H1 (cell line): ENCODE results near the gene DCDC2B. TPM values are rescaled to one million over a fixed set of nuclear protein-coding genes. Genes with fewer than 3 reads are reported as not detected.
A peak's percentile ranks its signal among the peaks of the same experiment; 100 is the strongest.

Source experiments
- CTCF ChIA-PET: fragments of 300-600 bp; sonication (Branson Sonifier 250); formaldehyde crosslinking; loops from one replicate; lab custom pipeline; 2021; ENCODE audit not compliant: partially characterized antibody; lab: Charles Lee
- POLR2A ChIA-PET: fragments of 300-600 bp; sonication (Branson Sonifier 250); formaldehyde crosslinking; loops from one replicate; lab custom pipeline; 2021; ENCODE audit warnings: inconsistent platforms; ENCODE audit not compliant: partially characterized antibody; lab: Charles Lee
- DNase-seq, 2 experiments: peaks; one replicate each; pipeline versions ENCODE4 v3.0.0 to v3.0.0-alpha.2; 2010 to 2022; ENCODE audit warnings: low spot score in 2 of 2, low read depth in 1 of 2, mixed read lengths in 1 of 2
- FAIRE-seq: peaks from 2 replicates; lab custom pipeline; 2011; peaks lifted over from hg19 to GRCh38; lab: Jason Lieb, UNC
- H2AFZ ChIP-seq: 2 replicates; pipeline ENCODE4 v1.8.1; 2012; ENCODE audit warnings: low read length, inconsistent platforms
- H2AK5ac ChIP-seq: 2 replicates; pipeline ENCODE4 v1.6.1; 2013; ENCODE audit warnings: low read depth, low read length
- H2BK120ac ChIP-seq: replicated peaks from 2 replicates; pipeline ENCODE3; 2013; ENCODE audit warnings: low read depth, low read length, inconsistent platforms
- H2BK12ac ChIP-seq: 2 replicates; pipeline ENCODE4 v1.6.1; 2013; ENCODE audit warnings: low read depth, low read length
- H2BK15ac ChIP-seq: 2 replicates; pipeline ENCODE4 v1.6.1; 2013; ENCODE audit warnings: low read length
- H2BK20ac ChIP-seq: 2 replicates; pipeline ENCODE4 v1.6.1; 2013; ENCODE audit warnings: low read length
- H2BK5ac ChIP-seq: 2 replicates; pipeline ENCODE4 v1.6.1; 2013; ENCODE audit warnings: low read depth, low read length
- H3K14ac ChIP-seq: 2 replicates; pipeline ENCODE4 v1.6.1; 2013; ENCODE audit warnings: inconsistent platforms; ENCODE audit not compliant: insufficient read length
- H3K18ac ChIP-seq: 2 replicates; pipeline ENCODE4 v1.6.1; 2013; ENCODE audit warnings: low read length; ENCODE audit errors: extremely low read depth
- H3K23ac ChIP-seq: 2 replicates; pipeline ENCODE4 v1.6.1; 2013; ENCODE audit warnings: inconsistent platforms; ENCODE audit not compliant: insufficient read length
- H3K23me2 ChIP-seq: 2 replicates; pipeline ENCODE4 v1.6.1; 2013; ENCODE audit warnings: low read depth, low read length
- H3K27ac ChIP-seq: 2 replicates; pipeline ENCODE4 v1.6.1; 2011; ENCODE audit warnings: low read depth, low read length, inconsistent platforms
- H3K27me3 ChIP-seq, 4 experiments: replicated peaks in 1 of 4; 1 replicate in 1 of 4; 2 replicates in 3 of 4; pipeline versions ENCODE4 v1.6.1 to v1.8.1; 2011 to 2013; ENCODE audit warnings: low read length in 3 of 4, mild to moderate bottlenecking in 3 of 4, inconsistent platforms in 2 of 4, mixed read lengths in 2 of 4, moderate library complexity in 1 of 4; ENCODE audit not compliant: control insufficient read depth in 3 of 4, insufficient read depth in 3 of 4; ENCODE audit errors: extremely low read depth in 1 of 4
- H3K36me3 ChIP-seq, 4 experiments: 2 replicates each; pipeline versions ENCODE4 v1.6.1 to v1.8.1; 2011 to 2013; ENCODE audit warnings: mild to moderate bottlenecking in 4 of 4, low read length in 3 of 4, moderate library complexity in 2 of 4, control low read depth in 1 of 4, inconsistent platforms in 1 of 4; ENCODE audit not compliant: insufficient read depth in 4 of 4, control insufficient read depth in 2 of 4
- H3K4ac ChIP-seq: replicated peaks from 2 replicates; pipeline ENCODE3; 2013; ENCODE audit warnings: low read length, low read depth, mixed read lengths, inconsistent platforms; ENCODE audit not compliant: insufficient read length
- H3K4me1 ChIP-seq, 4 experiments: replicated peaks in 1 of 4; 1 replicate in 1 of 4; 2 replicates in 3 of 4; pipeline versions ENCODE4 v1.6.1 to v1.8.1; 2011 to 2013; ENCODE audit warnings: low read length in 3 of 4, inconsistent platforms in 2 of 4, mixed read lengths in 1 of 4; ENCODE audit not compliant: insufficient read depth in 4 of 4, control insufficient read depth in 3 of 4
- H3K4me2 ChIP-seq, 2 experiments: 2 replicates each; pipeline versions ENCODE4 v1.6.1 to v1.8.1; 2011 to 2013; ENCODE audit warnings: low read depth in 2 of 2, low read length in 2 of 2, control low read depth in 1 of 2, inconsistent platforms in 1 of 2, mild to moderate bottlenecking in 1 of 2; ENCODE audit not compliant: insufficient read depth in 1 of 2
- H3K4me3 ChIP-seq, 4 experiments: fragments of 200-600, 300-600 bp in 1 of 4; sonication (generic), shearing (Covaris generic), sonication (Bioruptor Twin) in 1 of 4; 2 replicates each; pipeline versions ENCODE4 v1.5.1 to v1.8.1; 2011 to 2016; ENCODE audit warnings: low read length in 4 of 4, low read depth in 3 of 4, control low read depth in 2 of 4, inconsistent platforms in 2 of 4, mild to moderate bottlenecking in 2 of 4, mixed read lengths in 1 of 4, moderate library complexity in 1 of 4; ENCODE audit not compliant: insufficient read depth in 2 of 4; ENCODE audit errors: extremely low read depth in 1 of 4
- H3K56ac ChIP-seq: replicated peaks from 2 replicates; pipeline ENCODE3; 2013; ENCODE audit warnings: low read depth, mild to moderate bottlenecking, mixed read lengths, low read length, inconsistent platforms; ENCODE audit not compliant: insufficient read length
- H3K79me1 ChIP-seq: 2 replicates; pipeline ENCODE4 v1.6.1; 2013; ENCODE audit warnings: low read depth, low read length, control low read depth
- H3K79me2 ChIP-seq, 2 experiments: 2 replicates each; pipeline versions ENCODE4 v1.6.1 to v1.8.1; 2012 to 2013; ENCODE audit warnings: low read length in 2 of 2, mild to moderate bottlenecking in 2 of 2, inconsistent platforms in 1 of 2; ENCODE audit not compliant: insufficient read depth in 2 of 2, control insufficient read depth in 1 of 2
- H3K9ac ChIP-seq, 4 experiments: replicated peaks in 1 of 4; 1 replicate in 1 of 4; 2 replicates in 3 of 4; pipeline versions ENCODE4 v1.6.1 to v1.8.1; 2011 to 2013; ENCODE audit warnings: low read depth in 3 of 4, low read length in 3 of 4, control low read depth in 2 of 4, mild to moderate bottlenecking in 2 of 4, moderate library complexity in 2 of 4, inconsistent platforms in 1 of 4; ENCODE audit errors: extremely low read depth in 1 of 4
- H3K9me3 ChIP-seq, 2 experiments: 2 replicates each; pipeline versions ENCODE4 v1.6.1 to v1.8.1; 2012 to 2013; ENCODE audit warnings: mild to moderate bottlenecking in 2 of 2, moderate library complexity in 2 of 2, control low read depth in 1 of 2, inconsistent platforms in 1 of 2, low read depth in 1 of 2, low read length in 1 of 2, mixed read lengths in 1 of 2; ENCODE audit not compliant: insufficient read depth in 2 of 2
- H4K20me1 ChIP-seq, 2 experiments: replicated peaks in 1 of 2; 2 replicates each; pipeline versions ENCODE3 to v1.8.1; 2011 to 2013; ENCODE audit warnings: inconsistent platforms in 2 of 2, low read length in 2 of 2, mild to moderate bottlenecking in 1 of 2; ENCODE audit not compliant: insufficient read depth in 2 of 2, control insufficient read depth in 1 of 2
- H4K5ac ChIP-seq: 2 replicates; pipeline ENCODE4 v1.6.1; 2013; ENCODE audit warnings: low read length, low read depth, mixed read lengths, inconsistent platforms; ENCODE audit not compliant: insufficient read length
- H4K8ac ChIP-seq: 2 replicates; pipeline ENCODE4 v1.8.0; 2013; ENCODE audit warnings: mild to moderate bottlenecking, moderate library complexity, low read length, inconsistent platforms; ENCODE audit not compliant: insufficient read depth; ENCODE audit errors: extremely low read depth
- H4K91ac ChIP-seq: replicated peaks from 2 replicates; pipeline ENCODE3; 2013; ENCODE audit warnings: low read length, mixed read lengths, inconsistent platforms; ENCODE audit not compliant: insufficient read length
- MAFK ChIP-seq: IDR thresholded peaks from 2 replicates; pipeline ENCODE4 v1.6.1; 2012; ENCODE audit warnings: low read depth, mild to moderate bottlenecking, improper control_type of control experiment, low read length
- RBBP5 ChIP-seq: IDR thresholded peaks from 2 replicates; pipeline ENCODE4 v1.7.1; 2012; ENCODE audit warnings: low read depth, mild to moderate bottlenecking, inconsistent platforms, low read length, moderate library complexity, borderline replicate concordance
- SAP30 ChIP-seq: fragments of 300-600 bp; sonication (generic); IDR thresholded peaks from 2 replicates; pipeline ENCODE4 v1.7.1; 2012; ENCODE audit warnings: low read length, moderate library complexity, mild to moderate bottlenecking, inconsistent platforms; ENCODE audit not compliant: insufficient read depth, insufficient replicate concordance
- SIN3A ChIP-seq, 2 experiments: IDR thresholded peaks in 1 of 2; conservative IDR thresholded peaks in 1 of 2; 2 replicates each; pipeline ENCODE4 v1.6.1; 2011 to 2012; ENCODE audit warnings: low read length in 2 of 2, improper control_type of control experiment in 1 of 2, low read depth in 1 of 2, mild to moderate bottlenecking in 1 of 2
- WGBS, 2 experiments: shearing (Covaris generic) in 1 of 2; methylation state at CpG; one replicate each; pipeline versions ENCODE4 v1.1.6 to v1.1.7; 2013 to 2015; ENCODE audit warnings: low lambda C conversion rate in 2 of 2, mixed read lengths in 2 of 2, inconsistent platforms in 1 of 2, low coverage in 1 of 2, missing lambda C conversion rate in 1 of 2; ENCODE audit not compliant: insufficient replicate concordance in 2 of 2, insufficient coverage in 1 of 2, insufficient read length in 1 of 2; ENCODE audit errors: extremely low coverage in 1 of 2, missing lambda C conversion rate in 1 of 2; 5-methylcytosine and 5-hydroxymethylcytosine counted together
- polyA plus RNA-seq, 7 experiments: library from polyadenylated mRNA; depleted of rRNA in 3 of 7; stranded (reverse) in 5 of 7; unstranded in 2 of 7; fragments of >200 nt in 5 of 7; fragments of 200-250 nt in 2 of 7; gene quantifications; 1 replicate in 5 of 7; 2 replicates in 1 of 7; 4 replicates in 1 of 7; pipeline versions ENCODE4 v1.2.1 to v1.2.3, GENCODE V29; 2011 to 2013; ENCODE audit warnings: missing spikeins in 2 of 7, mixed read lengths in 2 of 7
- total RNA-seq: library from RNA; stranded (reverse); fragmentation: NEBNext Ultra II Directional; extraction: Animal tissue kit (Norgen Biotek cat#: 25700); gene quantifications from 2 replicates; pipeline ENCODE4 v1.2.1, GENCODE V29; 2021

Gene DCDC2B
- total and polyA plus RNA-seq, 2 of the 8 experiments (the other 6 are each of a cell fraction or from before 2014, with no cell fraction given): not detected

GRCh38 chr1:32180186-32181060 is 28.5 kb upstream of the DCDC2B start:
- Histone ChIP-seq H4K5ac (peak overlapping the region; percentile 69), H2BK12ac (no peak overlapping the region), H3K23me2 (peaks cover 2% of the 10 kb centered on the region; the same call in 1 of the 2 replicates), H3K4me1 (peaks cover 8 to 15% (median 10%) of the 10 kb centered on the region in 4 experiments; a peak in 6 of 7 replicates), H2BK20ac (no peak overlapping the region), H3K4me3 (peak overlapping the region; percentile 44 to 89 (median 76)), H2AK5ac (no peak overlapping the region), H3K79me1 (peaks cover 3% of the 10 kb centered on the region; the same call in 1 of the 2 replicates), H3K14ac (no peak overlapping the region), H3K18ac (no peak overlapping the region; the same call in 1 of the 2 replicates), H3K4ac (peak overlapping the region; percentile 46), H2BK5ac (no peak overlapping the region; the same call in 1 of the 2 replicates), H3K9ac (peak overlapping the region; percentile 52 to 67 (median 56); a peak in 6 of 7 replicates), H2BK15ac (no peak overlapping the region), H3K23ac (no peak overlapping the region), H3K27ac (peak overlapping the region; percentile 69; the same call in 1 of the 2 replicates), H2BK120ac (no peak overlapping the region), H4K20me1 (peaks cover 0 to 4% of the 10 kb centered on the region in 2 experiments), H3K36me3 (peaks cover 10 to 36% (median 23%) of the 10 kb centered on the region in 4 experiments), H3K79me2 (peaks cover 7 to 37% of the 10 kb centered on the region in 2 experiments), H3K9me3 (no peaks in the 10 kb centered on the region), H3K4me2 (peak overlapping the region; percentile 82 to 91), H4K8ac (peak overlapping the region; percentile 58; the same call in 1 of the 2 replicates), H3K56ac (peak overlapping the region; percentile 40), H4K91ac (no peak overlapping the region), H2AFZ (no peak overlapping the region), H3K27me3 (no peaks in the 10 kb centered on the region)
- WGBS, 2 experiments: 28% methylated on average over 34 of the region's 36 CpGs; no CpG with 5 or more reads in 1 of the 2 experiments
- no peak for TF ChIP-seq RBBP5
- TF ChIP-seq SAP30: peak; percentile 65
- TF ChIP-seq MAFK: no peak
- TF ChIP-seq SIN3A (conservative IDR thresholded peaks at IDR 0.05 in 1 of 2, IDR thresholded peaks at IDR 0.05 in 1 of 2; ENCODE audit: low read depth in 1 of 2, low read length in 2 of 2): 0 out of 4 replicates have a peak, but pooled peaks of 1 of the 2 experiments have one; percentile 27
- no peak for FAIRE-seq
- ChIA-PET POLR2A (interaction anchor here (0.7 to 18.1 kb wide), 21 partner anchors 8 to 214 kb away, joined by 3 to 332 read pairs (median 5); partner anchors contain the start of genes BSDC1, CCDC28B, HDAC1 and IQCC), CTCF (interaction anchor here (0.5 kb wide), 1 partner anchor 338 kb away, joined by 4 read pairs; no protein-coding TSS in a partner anchor)
- peak in 1 of 2 experiments; percentile 61 for DNase-seq
